A204.1 (cell line): ENCODE measurements around the gene CLOCK.

Source experiments
- FAIRE-seq: peaks from 2 replicates; lab custom pipeline; 2012; peaks lifted over from hg19 to GRCh38; lab: Jason Lieb, UNC

Gene CLOCK

GRCh38 chr4:55543858-55544257, 2.9 kb downstream of the CLOCK start:
- FAIRE-seq: no peak

GRCh38 chr4:55540271-55540670, 6.4 kb downstream of the CLOCK start:
- FAIRE-seq: no peak

- no peak for FAIRE-seq
Observed at GRCh38 chr4:55539658-55540057, 7.1 kb downstream of the CLOCK start.

GRCh38 chr4:55538531-55538930, 8.2 kb downstream of the CLOCK start:
- no peak for FAIRE-seq

- no peak for FAIRE-seq
Observed at GRCh38 chr4:55534306-55534705, 12.4 kb downstream of the CLOCK start.

GRCh38 chr4:55530691-55531090, 16.0 kb downstream of the CLOCK start:
- FAIRE-seq: no peak

GRCh38 chr4:55530167-55530566, 16.5 kb downstream of the CLOCK start:
- no peak for FAIRE-seq

GRCh38 chr4:55528491-55528890, 18.2 kb downstream of the CLOCK start:
- no peak for FAIRE-seq

GRCh38 chr4:55524844-55525571, 21.7 kb downstream of the CLOCK start:
- peak; percentile 30 for FAIRE-seq

GRCh38 chr4:55518442-55518841, 28.3 kb downstream of the CLOCK start:
- FAIRE-seq: no peak

GRCh38 chr4:55517526-55518229, 29.0 kb downstream of the CLOCK start:
- FAIRE-seq: no peak

GRCh38 chr4:55512922-55513571, 33.7 kb downstream of the CLOCK start:
- FAIRE-seq: no peak

- no peak for FAIRE-seq
Observed at GRCh38 chr4:55512077-55512476, 34.6 kb downstream of the CLOCK start.

GRCh38 chr4:55510685-55511084, 36.0 kb downstream of the CLOCK start:
- no peak for FAIRE-seq

- FAIRE-seq: no peak
Observed at GRCh38 chr4:55509266-55509665, 37.4 kb downstream of the CLOCK start.

- no peak for FAIRE-seq
Observed at GRCh38 chr4:55507612-55508011, 39.1 kb downstream of the CLOCK start.

- no peak for FAIRE-seq
Observed at GRCh38 chr4:55503169-55503568, 43.5 kb downstream of the CLOCK start.

GRCh38 chr4:55500072-55500471, 46.6 kb downstream of the CLOCK start:
- no peak for FAIRE-seq

GRCh38 chr4:55499495-55499894, 47.2 kb downstream of the CLOCK start:
- FAIRE-seq: no peak

GRCh38 chr4:55498051-55498450, 48.7 kb downstream of the CLOCK start:
- FAIRE-seq: no peak

GRCh38 chr4:55491486-55491885, 55.2 kb downstream of the CLOCK start:
- no peak for FAIRE-seq

GRCh38 chr4:55488716-55489115, 58.0 kb downstream of the CLOCK start:
- no peak for FAIRE-seq

GRCh38 chr4:55485821-55486220, 60.9 kb downstream of the CLOCK start:
- no peak for FAIRE-seq
